Measurements from ENCODE around the gene ABCA13. TPM values are rescaled to one million over a fixed set of nuclear protein-coding genes. Genes with fewer than 3 reads are reported as not detected.

The ABCA13 gene
- polyA plus RNA-seq, 3 donors, result 0.10 to 0.41 (median 0.37) TPM

GRCh38 chr7:48427671-48428070 lies 256.4 kb downstream of the ABCA13 start:
- Histone ChIP-seq H3K4me1 (ENCODE audit: control insufficient read depth in 1 of 2, insufficient read depth in 2 of 2, low read length in 2 of 2) (no peaks in the 10 kb centered on the region), H3K27ac (ENCODE audit: low read depth in 1 of 2, low read length in 2 of 2) (no peak overlapping the region), H3K27me3 (ENCODE audit: control insufficient read depth in 2 of 2, insufficient read depth in 2 of 2, low read length in 2 of 2) (no peaks in the 10 kb centered on the region), H3K36me3 (replicated peaks in 1 of 2; ENCODE audit: control insufficient read depth in 1 of 2, insufficient read depth in 2 of 2, low read length in 2 of 2) (no peaks in the 10 kb centered on the region), H3K4me3 (replicated peaks in 1 of 3; ENCODE audit: low read depth in 2 of 3, low read length in 3 of 3) (no peak overlapping the region), H2AFZ (ENCODE audit: insufficient read depth, low read depth, low read length, poor library complexity, severe bottlenecking) (no peak overlapping the region), H4K20me1 (ENCODE audit: insufficient read depth, low read length) (no peaks in the 10 kb centered on the region), H3K9me3 (replicated peaks in 1 of 2; ENCODE audit: control insufficient read depth in 1 of 2, insufficient read depth in 1 of 2, low read length in 2 of 2) (no peaks in the 10 kb centered on the region), H3K9ac (ENCODE audit: insufficient read depth, low read length, poor library complexity, severe bottlenecking) (no peak overlapping the region), H3K79me2 (ENCODE audit: insufficient read depth, low read length) (no peaks in the 10 kb centered on the region), H3K4me2 (replicated peaks; ENCODE audit: extremely low read depth, low read length, poor library complexity, severe bottlenecking) (no peak overlapping the region)
- TF ChIP-seq CTCF (IDR thresholded peaks at IDR 0.05), result no peak
- Mint-ChIP-seq H3K4me3 (no peak overlapping the region), H3K27ac (no peak overlapping the region), H3K4me1 (peaks cover 4% of the 10 kb centered on the region), H3K9me3 (no peaks in the 10 kb centered on the region), H3K27me3 (ENCODE audit: low read depth in 3 of 3) (no peaks in the 10 kb centered on the region), H3K36me3 (peaks cover 0 to 2% of the 10 kb centered on the region in 2 donors)
- no peak for DNase-seq
- intact Hi-C loops (cut with micrococcal nuclease), result no loop called here
- no CpG with 5 or more reads among the region's 5 CpGs for WGBS (ENCODE audit: insufficient coverage)

- no peaks in the 10 kb centered on the region for H3K27me3 Mint-ChIP-seq (ENCODE audit: low read depth in 3 of 3)
- H3K4me3 ChIP-seq (replicated peaks in 1 of 3; ENCODE audit: low read depth in 2 of 3, low read length in 3 of 3), result no peak overlapping the region
- H3K9me3 Mint-ChIP-seq, result no peaks in the 10 kb centered on the region
- H3K27me3 ChIP-seq (ENCODE audit: control insufficient read depth in 2 of 2, insufficient read depth in 2 of 2, low read length in 2 of 2), result no peaks in the 10 kb centered on the region
- no peak overlapping the region for H3K4me3 Mint-ChIP-seq
- peaks cover under 1% of the 10 kb centered on the region for H3K4me1 Mint-ChIP-seq
- 100% methylated on average over 3 of the region's 3 CpGs for WGBS (ENCODE audit: insufficient coverage)
- no peaks in the 10 kb centered on the region for H3K79me2 ChIP-seq (ENCODE audit: insufficient read depth, low read length)
- H3K9me3 ChIP-seq (replicated peaks in 1 of 2; ENCODE audit: control insufficient read depth in 1 of 2, insufficient read depth in 1 of 2, low read length in 2 of 2), result no peaks in the 10 kb centered on the region
- H4K20me1 ChIP-seq (ENCODE audit: insufficient read depth, low read length), result no peaks in the 10 kb centered on the region
- no peak for DNase-seq
- H2AFZ ChIP-seq (ENCODE audit: insufficient read depth, low read depth, low read length, poor library complexity, severe bottlenecking), result no peak overlapping the region
- H3K9ac ChIP-seq (ENCODE audit: insufficient read depth, low read length, poor library complexity, severe bottlenecking), result no peak overlapping the region
- H3K27ac Mint-ChIP-seq, result no peak overlapping the region
- no peaks in the 10 kb centered on the region for H3K4me1 ChIP-seq (ENCODE audit: control insufficient read depth in 1 of 2, insufficient read depth in 2 of 2, low read length in 2 of 2)
- no peaks in the 10 kb centered on the region for H3K36me3 ChIP-seq (replicated peaks in 1 of 2; ENCODE audit: control insufficient read depth in 1 of 2, insufficient read depth in 2 of 2, low read length in 2 of 2)
- TF ChIP-seq CTCF (IDR thresholded peaks at IDR 0.05), result no peak
- peaks cover 0 to 2% of the 10 kb centered on the region in 2 donors for H3K36me3 Mint-ChIP-seq
- H3K4me2 ChIP-seq (replicated peaks; ENCODE audit: extremely low read depth, low read length, poor library complexity, severe bottlenecking), result no peak overlapping the region
- no peak overlapping the region for H3K27ac ChIP-seq (ENCODE audit: low read depth in 1 of 2, low read length in 2 of 2)
- intact Hi-C loops (cut with micrococcal nuclease), result no loop called here
Measured at GRCh38 chr7:48428091-48428684, 256.9 kb downstream of the ABCA13 start.
